Endothelial cell of umbilical vein (primary cell): Measurements from ENCODE around the gene CABLES1. TPM values are rescaled to one million over a fixed set of nuclear protein-coding genes. Genes with fewer than 3 reads are reported as not detected.

Experiments
- BruUV-seq: library from RNA; stranded (reverse); fragments of 400-500 nt; replicated peaks from 2 replicates; lab custom pipeline; 2021; lab: Mats Ljungman, UMichigan
- CTCF ChIA-PET: fragments of 300-600, 350-600 bp; sonication (Branson Sonifier 250); formaldehyde crosslinking; loops from one replicate; lab custom pipeline; 2021; ENCODE audit warnings: antibody characterized with exemption, inconsistent platforms; lab: Charles Lee
- POLR2A ChIA-PET: fragments of 300-600, 350-600 bp; sonication (Branson Sonifier 250); formaldehyde crosslinking; loops from one replicate; lab custom pipeline; 2021; ENCODE audit warnings: antibody characterized with exemption, inconsistent platforms; lab: Charles Lee
- DNase-seq: peaks from one replicate; pipeline ENCODE4 v3.0.0-alpha.2; 2011; ENCODE audit warnings: low read depth, low spot score
- FAIRE-seq: peaks from 2 replicates; lab custom pipeline; 2011; peaks lifted over from hg19 to GRCh38; lab: Jason Lieb, UNC
- H2AFZ ChIP-seq: 2 replicates; pipeline ENCODE4 v1.6.0; 2012; ENCODE audit warnings: low read depth, low read length, control low read depth, inconsistent platforms
- H3K27ac ChIP-seq: 2 replicates; pipeline ENCODE4 v1.5.1; 2011; ENCODE audit warnings: low read depth, mild to moderate bottlenecking, control low read depth, low read length, moderate library complexity; ENCODE audit not compliant: insufficient read depth
- H3K27me3 ChIP-seq, 2 experiments: 2 replicates each; pipeline versions ENCODE4 v1.6.0 to v1.6.1; 2011; ENCODE audit warnings: low read length in 2 of 2, mixed read lengths in 1 of 2; ENCODE audit not compliant: control insufficient read depth in 2 of 2, insufficient read depth in 2 of 2
- H3K36me3 ChIP-seq, 2 experiments: 2 replicates in 1 of 2; 3 replicates in 1 of 2; pipeline ENCODE4 v1.5.1; 2011; ENCODE audit warnings: low read length in 2 of 2, mild to moderate bottlenecking in 1 of 2, moderate library complexity in 1 of 2; ENCODE audit not compliant: control insufficient read depth in 2 of 2, insufficient read depth in 2 of 2; ENCODE audit errors: extremely low read depth in 1 of 2
- H3K4me1 ChIP-seq: 3 replicates; pipeline ENCODE4 v1.5.1; 2011; ENCODE audit warnings: mild to moderate bottlenecking, low read length; ENCODE audit not compliant: control insufficient read depth, insufficient read depth; ENCODE audit errors: extremely low read depth
- H3K4me2 ChIP-seq: 2 replicates; pipeline ENCODE4 v1.6.1; 2011; ENCODE audit warnings: low read length, control low read depth, mixed read lengths; ENCODE audit not compliant: insufficient read depth
- H3K4me3 ChIP-seq, 3 experiments: fragments of 200-600 bp in 1 of 3; sonication (generic), shearing (Covaris generic) in 1 of 3; replicated peaks in 1 of 3; 2 replicates each; pipeline ENCODE4 v1.5.1; 2011 to 2016; ENCODE audit warnings: control low read depth in 3 of 3, low read length in 3 of 3, mild to moderate bottlenecking in 2 of 3, inconsistent platforms in 1 of 3, low read depth in 1 of 3, moderate library complexity in 1 of 3; ENCODE audit not compliant: insufficient read depth in 1 of 3
- H3K79me2 ChIP-seq: 2 replicates; pipeline ENCODE4 v1.6.0; 2012; ENCODE audit warnings: low read length, inconsistent platforms; ENCODE audit not compliant: control insufficient read depth, insufficient read depth
- H3K9ac ChIP-seq: replicated peaks from 2 replicates; pipeline ENCODE3; 2011; ENCODE audit warnings: low read length, control low read depth; ENCODE audit not compliant: insufficient read depth; ENCODE audit errors: extremely low read depth
- H3K9me1 ChIP-seq: replicated peaks from 3 replicates; pipeline ENCODE4 v1.6.0; 2011; ENCODE audit warnings: mild to moderate bottlenecking, low read length; ENCODE audit not compliant: control insufficient read depth, insufficient read depth; ENCODE audit errors: extremely low read depth
- H3K9me3 ChIP-seq: replicated peaks from 2 replicates; pipeline ENCODE4 v1.5.1; 2012; ENCODE audit warnings: low read length, inconsistent platforms; ENCODE audit not compliant: control insufficient read depth, insufficient read depth
- H4K20me1 ChIP-seq: replicated peaks from 2 replicates; pipeline ENCODE3; 2011; ENCODE audit warnings: mild to moderate bottlenecking, low read length; ENCODE audit not compliant: control insufficient read depth, insufficient read depth; ENCODE audit errors: extremely low read depth
- EZH2 ChIP-seq: IDR thresholded peaks from 2 replicates; pipeline ENCODE4 v1.6.1; 2012; ENCODE audit warnings: borderline replicate concordance, low read depth, mild to moderate bottlenecking, moderate library complexity, low read length, inconsistent platforms; ENCODE audit not compliant: severe bottlenecking
- FOS ChIP-seq: IDR thresholded peaks from 2 replicates; pipeline ENCODE4 v1.6.1; 2011; ENCODE audit warnings: mild to moderate bottlenecking, low read length, moderate library complexity, borderline replicate concordance; ENCODE audit not compliant: insufficient read depth
- GATA2 ChIP-seq: IDR thresholded peaks from 2 replicates; pipeline ENCODE4 v1.7.0; 2011; ENCODE audit warnings: low read depth, mild to moderate bottlenecking, moderate library complexity, mixed read lengths, low read length; ENCODE audit not compliant: insufficient read length, insufficient read depth
- JUN ChIP-seq: IDR thresholded peaks from 2 replicates; pipeline ENCODE4 v1.6.1; 2011; ENCODE audit warnings: borderline replicate concordance, low read depth; ENCODE audit not compliant: insufficient read length, insufficient read depth
- MYC ChIP-seq: IDR thresholded peaks from one replicate; pipeline ENCODE4 v1.6.1; 2011; ENCODE audit warnings: mild to moderate bottlenecking, low read depth, low read length
- POLR2A ChIP-seq: IDR thresholded peaks from 2 replicates; pipeline ENCODE4 v1.6.1; 2012; ENCODE audit warnings: low read depth, mild to moderate bottlenecking, control low read depth, low read length
- POLR2AphosphoS5 ChIP-seq: IDR thresholded peaks from 2 replicates; pipeline ENCODE4 v1.6.1; 2012; ENCODE audit warnings: low read depth, mild to moderate bottlenecking, control low read depth, low read length, moderate library complexity; ENCODE audit not compliant: insufficient read depth
- dilution Hi-C: fragments of 300-500 bp; cut with MboI; formaldehyde crosslinking; loops from one replicate; pipeline ENCODE4 v1.15.0; 2019; ENCODE audit warnings: low sequenced_read_pairs; ENCODE audit not compliant: extremely low pct_ligation_motif_present
- intact Hi-C: fragments of 100-400 bp; cut with micrococcal nuclease; formaldehyde crosslinking; loops from one replicate; pipeline ENCODE4 v1.10.0; 2022
- polyA plus RNA-seq, 4 experiments: library from polyadenylated mRNA; depleted of rRNA in 3 of 4; stranded (reverse) in 3 of 4; unstranded in 1 of 4; fragments of >200 nt; gene quantifications; 2 replicates each; pipeline versions ENCODE4 v1.2.1 to v1.2.3, GENCODE V29; 2011 to 2012; ENCODE audit warnings: missing spikeins in 1 of 4
- total RNA-seq: library from RNA; stranded (reverse); gene quantifications from 2 replicates; pipeline ENCODE4 v1.2.3, GENCODE V29; 2021
- TF ChIP-seq, protein P1 (sequence below): IDR thresholded peaks from 2 replicates; pipeline ENCODE4 v1.6.1; 2011; ENCODE audit not compliant: insufficient read depth, insufficient read length
- TF ChIP-seq, protein P2 (sequence below), 2 donors: IDR thresholded peaks; 1 replicate in 1 of 2; 2 replicates in 1 of 2; pipeline ENCODE4 v1.5.1; 2011; ENCODE audit warnings: low read length in 2 of 2, mild to moderate bottlenecking in 2 of 2, moderate library complexity in 2 of 2, control low read depth in 1 of 2, inconsistent platforms in 1 of 2, low read depth in 1 of 2; ENCODE audit not compliant: insufficient read depth in 1 of 2; ENCODE audit errors: extremely low read depth in 1 of 2

Gene CABLES1
- total and polyA plus RNA-seq, 2 donors (not counting 3 experiments of a cell fraction or from before 2014, with no cell fraction given): 40.2 to 71.1 TPM

DNA sequence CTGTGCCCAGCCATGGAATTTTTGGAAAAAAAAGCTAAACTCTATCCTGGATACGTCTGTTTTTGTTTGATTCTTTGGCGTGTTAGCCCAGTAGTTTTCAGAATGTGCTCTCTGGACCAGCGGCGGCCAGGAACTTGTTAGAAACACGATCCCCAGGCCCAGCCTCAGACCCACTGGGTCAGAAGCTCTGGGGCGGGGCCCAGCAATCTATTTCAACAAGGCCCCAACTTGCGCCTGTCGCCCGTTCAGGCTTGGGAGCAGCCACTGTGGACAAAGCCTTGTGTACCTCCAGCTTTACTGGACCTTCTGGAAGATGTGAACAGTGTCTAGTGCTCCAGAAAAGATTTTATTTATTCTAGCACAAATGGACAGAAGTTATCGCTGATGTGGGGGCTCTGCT, 14.3 kb downstream of the CABLES1 start:
- ChIA-PET POLR2A (no interaction called here), CTCF (no interaction called here)
- Histone ChIP-seq H3K27ac (no peak overlapping the region), H4K20me1 (no peaks in the 10 kb centered on the region), H3K9ac (no peak overlapping the region), H3K36me3 (peaks cover 0 to 5% of the 10 kb centered on the region in 2 experiments), H3K9me1 (no peaks in the 10 kb centered on the region), H3K27me3 (no peaks in the 10 kb centered on the region), H3K4me1 (no peaks in the 10 kb centered on the region), H2AFZ (no peak overlapping the region), H3K4me3 (no peak overlapping the region), H3K79me2 (peaks cover 50% of the 10 kb centered on the region), H3K4me2 (no peak overlapping the region), H3K9me3 (no peaks in the 10 kb centered on the region)
- no TSS peak for BruUV-seq
- FAIRE-seq: no peak
- dilution Hi-C loops (no loop called here), intact Hi-C loops (no loop called here)
- TF ChIP-seq, protein P1, sequence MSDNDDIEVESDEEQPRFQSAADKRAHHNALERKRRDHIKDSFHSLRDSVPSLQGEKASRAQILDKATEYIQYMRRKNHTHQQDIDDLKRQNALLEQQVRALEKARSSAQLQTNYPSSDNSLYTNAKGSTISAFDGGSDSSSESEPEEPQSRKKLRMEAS: no peak
- no peak for TF ChIP-seq JUN
- no peak for TF ChIP-seq MYC
- TF ChIP-seq EZH2: no peak
- no peak for TF ChIP-seq POLR2A
- TF ChIP-seq POLR2AphosphoS5: no peak
- TF ChIP-seq, protein P2, sequence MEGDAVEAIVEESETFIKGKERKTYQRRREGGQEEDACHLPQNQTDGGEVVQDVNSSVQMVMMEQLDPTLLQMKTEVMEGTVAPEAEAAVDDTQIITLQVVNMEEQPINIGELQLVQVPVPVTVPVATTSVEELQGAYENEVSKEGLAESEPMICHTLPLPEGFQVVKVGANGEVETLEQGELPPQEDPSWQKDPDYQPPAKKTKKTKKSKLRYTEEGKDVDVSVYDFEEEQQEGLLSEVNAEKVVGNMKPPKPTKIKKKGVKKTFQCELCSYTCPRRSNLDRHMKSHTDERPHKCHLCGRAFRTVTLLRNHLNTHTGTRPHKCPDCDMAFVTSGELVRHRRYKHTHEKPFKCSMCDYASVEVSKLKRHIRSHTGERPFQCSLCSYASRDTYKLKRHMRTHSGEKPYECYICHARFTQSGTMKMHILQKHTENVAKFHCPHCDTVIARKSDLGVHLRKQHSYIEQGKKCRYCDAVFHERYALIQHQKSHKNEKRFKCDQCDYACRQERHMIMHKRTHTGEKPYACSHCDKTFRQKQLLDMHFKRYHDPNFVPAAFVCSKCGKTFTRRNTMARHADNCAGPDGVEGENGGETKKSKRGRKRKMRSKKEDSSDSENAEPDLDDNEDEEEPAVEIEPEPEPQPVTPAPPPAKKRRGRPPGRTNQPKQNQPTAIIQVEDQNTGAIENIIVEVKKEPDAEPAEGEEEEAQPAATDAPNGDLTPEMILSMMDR (IDR thresholded peaks at IDR 0.05; ENCODE audit: extremely low read depth in 1 of 2, insufficient read depth in 1 of 2, low read depth in 1 of 2, low read length in 2 of 2): no peak
- TF ChIP-seq FOS: no peak
- no peak for TF ChIP-seq GATA2
- no peak for DNase-seq
